KMS-11 (cell line): ENCODE measurements around the gene PPM1H.

Experiments used
- H2AFZ ChIP-seq: fragments of 200-600 bp; sonication (generic); 2 replicates; pipeline ENCODE4 v1.6.1; 2016; ENCODE audit warnings: antibody characterized with exemption, mixed run types, low read depth
- H3K27ac ChIP-seq: fragments of 200-600 bp; sonication (generic); 2 replicates; pipeline ENCODE4 v1.6.1; 2016; ENCODE audit warnings: mild to moderate bottlenecking, mixed run types
- H3K27me3 ChIP-seq: fragments of 200-600 bp; sonication (generic); 2 replicates; pipeline ENCODE4 v1.6.1; 2017; ENCODE audit warnings: mild to moderate bottlenecking, low read depth, mixed run types, moderate library complexity; ENCODE audit not compliant: insufficient read depth
- H3K36me3 ChIP-seq: fragments of 200-600 bp; sonication (generic); 2 replicates; pipeline ENCODE4 v1.6.1; 2017; ENCODE audit warnings: mild to moderate bottlenecking, mixed run types; ENCODE audit not compliant: insufficient read depth
- H3K4me1 ChIP-seq: fragments of 200-600 bp; sonication (generic); 2 replicates; pipeline ENCODE4 v1.6.1; 2016; ENCODE audit warnings: mild to moderate bottlenecking, low read depth, mixed run types; ENCODE audit not compliant: poor library complexity, severe bottlenecking
- H3K4me2 ChIP-seq: fragments of 200-600 bp; sonication (generic); 2 replicates; pipeline ENCODE4 v1.7.0; 2016; ENCODE audit warnings: mild to moderate bottlenecking, mixed run types
- H3K4me3 ChIP-seq: fragments of 200-600 bp; sonication (generic); IDR thresholded peaks from 2 replicates; pipeline ENCODE4 v1.6.1; 2017; ENCODE audit warnings: low read depth, low read length, mixed read lengths; ENCODE audit not compliant: insufficient read depth
- H3K79me2 ChIP-seq: fragments of 200-600 bp; sonication (generic); 2 replicates; pipeline ENCODE4 v1.6.1; 2016; ENCODE audit warnings: low read depth, mixed run types; ENCODE audit not compliant: insufficient read depth
- H3K9ac ChIP-seq: fragments of 200-600 bp; sonication (generic); 2 replicates; pipeline ENCODE4 v1.6.1; 2016; ENCODE audit warnings: mild to moderate bottlenecking, mixed run types
- H4K20me1 ChIP-seq: fragments of 200-600 bp; sonication (generic); 2 replicates; pipeline ENCODE4 v1.6.1; 2016; ENCODE audit warnings: mild to moderate bottlenecking, mixed run types; ENCODE audit not compliant: insufficient read depth
- CTCF ChIP-seq: fragments of 200-600 bp; sonication (generic); conservative IDR thresholded peaks from 2 replicates; pipeline ENCODE4 v1.6.1; 2017; ENCODE audit warnings: low read depth, mild to moderate bottlenecking, antibody characterized with exemption, low read length, moderate library complexity, mixed read lengths

Gene PPM1H

GRCh38 chr12:62646566-62646965 is 288.4 kb downstream of the PPM1H start:
- no peaks in the 10 kb centered on the region for H3K27me3 ChIP-seq

GRCh38 chr12:62643486-62643885 is 291.5 kb downstream of the PPM1H start:
- Histone ChIP-seq H3K4me2 (no peak overlapping the region), H3K4me1 (peaks cover 7% of the 10 kb centered on the region), H3K27ac (no peak overlapping the region), H3K4me3 (no peak overlapping the region), H3K79me2 (no peaks in the 10 kb centered on the region), H3K9ac (no peak overlapping the region), H3K36me3 (no peaks in the 10 kb centered on the region), H4K20me1 (no peaks in the 10 kb centered on the region), H2AFZ (no peak overlapping the region), H3K27me3 (no peaks in the 10 kb centered on the region)
- no peak for TF ChIP-seq CTCF

More at GRCh38 chr12:62646566-62646965, 288.4 kb downstream of the PPM1H start:
- no peaks in the 10 kb centered on the region for H3K4me1 ChIP-seq
- no peaks in the 10 kb centered on the region for H4K20me1 ChIP-seq
- no peaks in the 10 kb centered on the region for H3K36me3 ChIP-seq
- no peak overlapping the region for H3K27ac ChIP-seq
- no peak overlapping the region for H2AFZ ChIP-seq
- TF ChIP-seq CTCF = no peak
- no peaks in the 10 kb centered on the region for H3K79me2 ChIP-seq
- no peak overlapping the region for H3K4me3 ChIP-seq
- no peak overlapping the region for H3K4me2 ChIP-seq
- H3K9ac ChIP-seq = no peak overlapping the region

- no peak overlapping the region for H3K27ac ChIP-seq
- H3K4me3 ChIP-seq = no peak overlapping the region
- no peak overlapping the region for H3K9ac ChIP-seq
- no peaks in the 10 kb centered on the region for H3K79me2 ChIP-seq
- H4K20me1 ChIP-seq = no peaks in the 10 kb centered on the region
- peaks cover 7% of the 10 kb centered on the region for H3K4me1 ChIP-seq
- no peak for TF ChIP-seq CTCF
- no peaks in the 10 kb centered on the region for H3K36me3 ChIP-seq
- no peaks in the 10 kb centered on the region for H3K27me3 ChIP-seq
- no peak overlapping the region for H2AFZ ChIP-seq
- no peak overlapping the region for H3K4me2 ChIP-seq
Measured at GRCh38 chr12:62642486-62642885, 292.5 kb downstream of the PPM1H start.

- no peaks in the 10 kb centered on the region for H4K20me1 ChIP-seq
- no peak overlapping the region for H2AFZ ChIP-seq
- H3K4me1 ChIP-seq = peaks cover 7% of the 10 kb centered on the region
- no peaks in the 10 kb centered on the region for H3K27me3 ChIP-seq
- TF ChIP-seq CTCF = no peak
- H3K79me2 ChIP-seq = no peaks in the 10 kb centered on the region
- no peak overlapping the region for H3K4me3 ChIP-seq
- no peak overlapping the region for H3K27ac ChIP-seq
- no peak overlapping the region for H3K9ac ChIP-seq
- no peaks in the 10 kb centered on the region for H3K36me3 ChIP-seq
- no peak overlapping the region for H3K4me2 ChIP-seq
Measured at GRCh38 chr12:62640910-62641448, 294.0 kb downstream of the PPM1H start.
